KMS-11 (cell line): ENCODE measurements around the gene RAD23B.

ENCODE experiments used
- H2AFZ ChIP-seq: fragments of 200-600 bp; sonication (generic); 2 replicates; pipeline ENCODE4 v1.6.1; 2016; ENCODE audit warnings: antibody characterized with exemption, mixed run types, low read depth
- H3K27ac ChIP-seq: fragments of 200-600 bp; sonication (generic); 2 replicates; pipeline ENCODE4 v1.6.1; 2016; ENCODE audit warnings: mild to moderate bottlenecking, mixed run types
- H3K27me3 ChIP-seq: fragments of 200-600 bp; sonication (generic); 2 replicates; pipeline ENCODE4 v1.6.1; 2017; ENCODE audit warnings: mild to moderate bottlenecking, low read depth, mixed run types, moderate library complexity; ENCODE audit not compliant: insufficient read depth
- H3K36me3 ChIP-seq: fragments of 200-600 bp; sonication (generic); 2 replicates; pipeline ENCODE4 v1.6.1; 2017; ENCODE audit warnings: mild to moderate bottlenecking, mixed run types; ENCODE audit not compliant: insufficient read depth
- H3K4me1 ChIP-seq: fragments of 200-600 bp; sonication (generic); 2 replicates; pipeline ENCODE4 v1.6.1; 2016; ENCODE audit warnings: mild to moderate bottlenecking, low read depth, mixed run types; ENCODE audit not compliant: poor library complexity, severe bottlenecking
- H3K4me2 ChIP-seq: fragments of 200-600 bp; sonication (generic); 2 replicates; pipeline ENCODE4 v1.7.0; 2016; ENCODE audit warnings: mild to moderate bottlenecking, mixed run types
- H3K4me3 ChIP-seq: fragments of 200-600 bp; sonication (generic); IDR thresholded peaks from 2 replicates; pipeline ENCODE4 v1.6.1; 2017; ENCODE audit warnings: low read depth, low read length, mixed read lengths; ENCODE audit not compliant: insufficient read depth
- H3K79me2 ChIP-seq: fragments of 200-600 bp; sonication (generic); 2 replicates; pipeline ENCODE4 v1.6.1; 2016; ENCODE audit warnings: low read depth, mixed run types; ENCODE audit not compliant: insufficient read depth
- H3K9ac ChIP-seq: fragments of 200-600 bp; sonication (generic); 2 replicates; pipeline ENCODE4 v1.6.1; 2016; ENCODE audit warnings: mild to moderate bottlenecking, mixed run types
- H4K20me1 ChIP-seq: fragments of 200-600 bp; sonication (generic); 2 replicates; pipeline ENCODE4 v1.6.1; 2016; ENCODE audit warnings: mild to moderate bottlenecking, mixed run types; ENCODE audit not compliant: insufficient read depth
- CTCF ChIP-seq: fragments of 200-600 bp; sonication (generic); conservative IDR thresholded peaks from 2 replicates; pipeline ENCODE4 v1.6.1; 2017; ENCODE audit warnings: low read depth, mild to moderate bottlenecking, antibody characterized with exemption, low read length, moderate library complexity, mixed read lengths

Gene RAD23B

DNA sequence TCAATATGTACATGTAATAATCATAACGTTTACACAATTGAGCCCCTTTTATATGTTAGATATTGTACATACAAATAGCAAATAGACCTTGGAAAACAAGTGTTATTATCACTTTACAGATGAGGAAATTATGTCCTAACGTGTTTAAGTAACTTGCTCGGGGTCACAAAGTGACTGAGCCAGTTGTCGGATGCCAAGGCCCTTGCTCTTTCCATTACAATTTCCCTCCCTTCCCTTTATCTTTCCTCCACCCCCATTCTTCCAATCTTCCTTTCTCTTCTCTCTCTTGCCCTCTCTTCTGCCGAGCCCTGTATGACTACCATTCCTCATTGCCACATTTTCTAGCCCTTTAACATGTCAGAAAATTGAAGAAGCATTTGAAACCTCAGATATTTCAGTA lies 34.4 kb upstream of the RAD23B start:
- no peak overlapping the region for H3K4me3 ChIP-seq
- no peak overlapping the region for H3K27ac ChIP-seq
- H3K4me1 ChIP-seq, result peaks cover 13% of the 10 kb centered on the region
- no peak for TF ChIP-seq CTCF
- no peak overlapping the region for H2AFZ ChIP-seq
- H3K4me2 ChIP-seq, result no peak overlapping the region
- H4K20me1 ChIP-seq, result no peaks in the 10 kb centered on the region
- no peaks in the 10 kb centered on the region for H3K79me2 ChIP-seq
- no peaks in the 10 kb centered on the region for H3K27me3 ChIP-seq
- H3K9ac ChIP-seq, result no peak overlapping the region
- H3K36me3 ChIP-seq, result no peaks in the 10 kb centered on the region

- Histone ChIP-seq H3K4me1 (peaks cover 9% of the 10 kb centered on the region), H3K9ac (no peak overlapping the region), H4K20me1 (no peaks in the 10 kb centered on the region), H3K27ac (no peak overlapping the region), H3K79me2 (no peaks in the 10 kb centered on the region), H3K4me3 (no peak overlapping the region), H3K36me3 (no peaks in the 10 kb centered on the region), H3K27me3 (no peaks in the 10 kb centered on the region), H3K4me2 (no peak overlapping the region), H2AFZ (no peak overlapping the region)
- TF ChIP-seq CTCF, result no peak
These were observed 33.9 kb upstream of the RAD23B start for GRCh38 chr9:107249131-107249533.

- H3K4me1 ChIP-seq, result peaks cover 6% of the 10 kb centered on the region
- no peak overlapping the region for H2AFZ ChIP-seq
- H3K4me3 ChIP-seq, result no peak overlapping the region
- H3K9ac ChIP-seq, result no peak overlapping the region
- no peaks in the 10 kb centered on the region for H3K79me2 ChIP-seq
- H3K27ac ChIP-seq, result no peak overlapping the region
- no peaks in the 10 kb centered on the region for H3K36me3 ChIP-seq
- H3K27me3 ChIP-seq, result no peaks in the 10 kb centered on the region
- no peak overlapping the region for H3K4me2 ChIP-seq
- H4K20me1 ChIP-seq, result no peaks in the 10 kb centered on the region
- no peak for TF ChIP-seq CTCF
These were observed 33.3 kb upstream of the RAD23B start for GRCh38 chr9:107249665-107250285.

- Histone ChIP-seq H3K9ac (no peak overlapping the region), H2AFZ (no peak overlapping the region), H3K36me3 (no peaks in the 10 kb centered on the region), H3K4me1 (no peaks in the 10 kb centered on the region), H3K4me2 (no peak overlapping the region), H3K27me3 (no peaks in the 10 kb centered on the region), H3K4me3 (no peak overlapping the region), H3K27ac (no peak overlapping the region), H3K79me2 (no peaks in the 10 kb centered on the region), H4K20me1 (no peaks in the 10 kb centered on the region)
- TF ChIP-seq CTCF, result no peak
These were observed 31.2 kb upstream of the RAD23B start for GRCh38 chr9:107251756-107252322.
